Activated naive CD8-positive, alpha-beta T cell treated with anti-CD3 and anti-CD28 coated beads, Interleukin-2, amount 50 U/mL, for 16 hours (primary cell): Measurements from ENCODE around the gene PPFIA1.

Source experiments
- DNase-seq: peaks from one replicate; pipeline ENCODE4 v3.0.0-alpha.2; 2020; ENCODE audit warnings: low read depth, low spot score

Gene PPFIA1

GRCh38 chr11:70414341-70415100 lies 144.0 kb downstream of the PPFIA1 start:
- DNase-seq, result no peak

- DNase-seq, result no peak
Measured at GRCh38 chr11:70415191-70415590, 144.7 kb downstream of the PPFIA1 start.

- DNase-seq, result no peak
Measured at GRCh38 chr11:70415642-70416395, 145.3 kb downstream of the PPFIA1 start.

- DNase-seq, result no peak
Measured at GRCh38 chr11:70416881-70417280, 146.4 kb downstream of the PPFIA1 start.

- DNase-seq, result no peak
Measured at GRCh38 chr11:70418130-70418529, 147.6 kb downstream of the PPFIA1 start.

GRCh38 chr11:70419307-70420007 lies 149.0 kb downstream of the PPFIA1 start:
- no peak for DNase-seq

- DNase-seq, result no peak
Measured at GRCh38 chr11:70420008-70420464, 149.5 kb downstream of the PPFIA1 start.

- DNase-seq, result no peak
Measured at GRCh38 chr11:70420496-70420895, 150.0 kb downstream of the PPFIA1 start.

- DNase-seq, result no peak
Measured at GRCh38 chr11:70421123-70421522, 150.6 kb downstream of the PPFIA1 start.

- no peak for DNase-seq
Measured at GRCh38 chr11:70422692-70423522, 152.4 kb downstream of the PPFIA1 start.

GRCh38 chr11:70423523-70424505 lies 153.3 kb downstream of the PPFIA1 start:
- no peak for DNase-seq

GRCh38 chr11:70424765-70425344 lies 154.4 kb downstream of the PPFIA1 start:
- no peak for DNase-seq

GRCh38 chr11:70427436-70427835 lies 156.9 kb downstream of the PPFIA1 start:
- DNase-seq, result no peak

GRCh38 chr11:70428701-70429427 lies 158.4 kb downstream of the PPFIA1 start:
- DNase-seq, result no peak

GRCh38 chr11:70429428-70429705 lies 158.9 kb downstream of the PPFIA1 start:
- no peak for DNase-seq

GRCh38 chr11:70429724-70430521 lies 159.4 kb downstream of the PPFIA1 start:
- no peak for DNase-seq

- no peak for DNase-seq
Measured at GRCh38 chr11:70430671-70431574, 160.4 kb downstream of the PPFIA1 start.

GRCh38 chr11:70431611-70432010 lies 161.1 kb downstream of the PPFIA1 start:
- DNase-seq, result no peak
